Stomach (tissue), 9 donors: ENCODE data around the gene GAN. TPM values are rescaled to one million over a fixed set of nuclear protein-coding genes. Genes with fewer than 3 reads are reported as not detected.
A peak's percentile ranks its signal among the peaks of the same experiment; 100 is the strongest.
"Not testable (repeated sequence)": the region's sequence is repeated elsewhere in the genome, so short reads cannot be mapped to it uniquely, and the experiment has no call there.

Experiments
- DNase-seq, 2 donors: peaks; one replicate each; pipeline versions ENCODE4 v3.0.0 to v3.0.0-alpha.2; 2013 to 2019
- H3K27ac ChIP-seq, 5 donors: fragments of 200-600 bp in 4 of 5; sonication (generic) in 4 of 5; one replicate each; pipeline ENCODE4 v1.5.1; 2013 to 2019; ENCODE audit warnings: mild to moderate bottlenecking in 1 of 5, moderate library complexity in 1 of 5
- H3K27me3 ChIP-seq, 3 donors: fragments of 200-600 bp; sonication (generic); one replicate each; pipeline ENCODE4 v1.5.1; 2017 to 2019; ENCODE audit warnings: mixed run types in 1 of 3
- H3K36me3 ChIP-seq, 4 donors: fragments of 200-600 bp; sonication (generic); 1 replicate in 3 of 4; 2 replicates in 1 of 4; pipeline ENCODE4 v1.5.1; 2016 to 2019
- H3K4me1 ChIP-seq, 4 donors: fragments of 200-600 bp; sonication (generic); one replicate each; pipeline ENCODE4 v1.5.1; 2016 to 2019
- H3K4me3 ChIP-seq, 4 donors: fragments of 200-600 bp; sonication (generic) in 3 of 4; one replicate each; pipeline ENCODE4 v1.5.1; 2016 to 2019; ENCODE audit warnings: mild to moderate bottlenecking in 1 of 4
- H3K9me3 ChIP-seq, 4 donors: fragments of 200-600 bp; sonication (generic); one replicate each; pipeline ENCODE4 v1.5.1; 2016 to 2019
- CTCF ChIP-seq, 7 experiments: fragments of 450-650 bp in 4 of 7; fragments of 200-600 bp in 3 of 7; sonication (generic) in 3 of 7; IDR thresholded peaks; one replicate each; pipeline ENCODE4 v1.5.1; 2016 to 2019; ENCODE audit warnings: antibody characterized with exemption in 7 of 7, control low read depth in 2 of 7, mild to moderate bottlenecking in 1 of 7
- EP300 ChIP-seq: sonication (generic); formaldehyde crosslinking; IDR thresholded peaks from one replicate; pipeline ENCODE4 v1.6.1; 2017; ENCODE audit warnings: antibody characterized with exemption
- POLR2A ChIP-seq, 4 donors: fragments of 450-650 bp; IDR thresholded peaks; one replicate each; pipeline ENCODE4 v1.6.1; 2016; ENCODE audit warnings: antibody characterized with exemption in 4 of 4, control low read depth in 2 of 4, mild to moderate bottlenecking in 1 of 4, moderate library complexity in 1 of 4
- POLR2AphosphoS5 ChIP-seq, 3 donors: sonication (generic); formaldehyde crosslinking; IDR thresholded peaks; one replicate each; pipeline ENCODE4 v1.6.1; 2016; ENCODE audit warnings: antibody characterized with exemption in 3 of 3
- whole genome bisulfite sequencing, 5 donors: extraction: QIAGEN DNeasy Blood & Tissue Kit in 3 of 5; methylation state at CpG; one replicate each; pipeline versions ENCODE4 v1.1.5 to v1.1.7; 2013 to 2018; 5-methylcytosine and 5-hydroxymethylcytosine counted together
- intact Hi-C: fragments of 100-400 bp; cut with DNase I; formaldehyde crosslinking; loops from one replicate; pipeline ENCODE4 v1.15.1; 2023; ENCODE audit warnings: low total_unique reads
- polyA plus RNA-seq, 3 donors: library from polyadenylated mRNA; stranded (reverse); fragments of 200-250 nt; gene quantifications; one replicate each; pipeline ENCODE4 v1.2.3, GENCODE V29; 2013
- total RNA-seq, 5 donors: library from RNA; depleted of rRNA; stranded (reverse); fragments of >200 nt; gene quantifications; one replicate each; pipeline versions ENCODE4 v1.1.0 to v1.2.3, GENCODE V29; 2014 to 2016
- donor health status: healthy with polysubstance abuse.
- donor health status: Bipolar disorder and iron deficiency.
- donor health status: healthy.

Gene GAN
- total and polyA plus RNA-seq, 8 donors, result 0.56 to 38.5 (median 7.6) TPM

- DNase-seq, result no peak
- no peaks in the 10 kb centered on the region for H3K4me1 ChIP-seq
- TF ChIP-seq CTCF (IDR thresholded peaks at IDR 0.05) (no peak), POLR2AphosphoS5 (IDR thresholded peaks at IDR 0.05) (no peak), EP300 (no peak), POLR2A (IDR thresholded peaks at IDR 0.05) (no peak)
- intact Hi-C loops, result no loop called here
- H3K4me3 ChIP-seq, result no peak overlapping the region
- no peak overlapping the region for H3K27ac ChIP-seq
- peaks cover 0 to 5% (median 0%) of the 10 kb centered on the region in 4 donors for H3K9me3 ChIP-seq
- no peaks in the 10 kb centered on the region for H3K27me3 ChIP-seq
- 88 to 96% (median 93%) methylated on average over 9 of the region's 9 CpGs for WGBS, 5 donors
- no peaks in the 10 kb centered on the region for H3K36me3 ChIP-seq
Measured at GRCh38 chr16:81419806-81420205, 105.0 kb downstream of the GAN start.

- H3K36me3 ChIP-seq, result no peaks in the 10 kb centered on the region
- DNase-seq, result no peak
- peaks cover 0 to 5% (median 0%) of the 10 kb centered on the region in 4 donors for H3K9me3 ChIP-seq
- H3K27ac ChIP-seq, result no peak overlapping the region
- H3K4me3 ChIP-seq, result no peak overlapping the region
- H3K27me3 ChIP-seq, result no peaks in the 10 kb centered on the region
- intact Hi-C loops, result no loop called here
- TF ChIP-seq EP300 (no peak), POLR2AphosphoS5 (IDR thresholded peaks at IDR 0.05) (no peak), CTCF (IDR thresholded peaks at IDR 0.05) (no peak), POLR2A (IDR thresholded peaks at IDR 0.05) (no peak)
- H3K4me1 ChIP-seq, result no peaks in the 10 kb centered on the region
- 85 to 93% (median 89%) methylated on average over 2 of the region's 2 CpGs for WGBS, 5 donors
Measured at GRCh38 chr16:81421126-81421525, 106.4 kb downstream of the GAN start.

GRCh38 chr16:81421536-81421935 lies 106.8 kb downstream of the GAN start:
- Histone ChIP-seq H3K27ac (no peak overlapping the region), H3K4me1 (no peaks in the 10 kb centered on the region), H3K27me3 (no peaks in the 10 kb centered on the region), H3K4me3 (no peak overlapping the region), H3K36me3 (no peaks in the 10 kb centered on the region), H3K9me3 (peaks cover 0 to 5% (median 0%) of the 10 kb centered on the region in 4 donors)
- no peak for TF ChIP-seq POLR2A (IDR thresholded peaks at IDR 0.05)
- TF ChIP-seq CTCF (IDR thresholded peaks at IDR 0.05), result no peak
- TF ChIP-seq EP300, result no peak
- TF ChIP-seq POLR2AphosphoS5 (IDR thresholded peaks at IDR 0.05), result no peak
- WGBS, 5 donors, result 87 to 92% (median 91%) methylated on average over 11 of the region's 11 CpGs
- DNase-seq, result no peak
- intact Hi-C loops, result no loop called here

- H3K27ac ChIP-seq, intact Hi-C loops, H3K4me1 ChIP-seq, DNase-seq, H3K4me3 ChIP-seq, H3K9me3 ChIP-seq, H3K36me3 ChIP-seq, H3K27me3 ChIP-seq: not testable (repeated sequence)
- 94 to 97% (median 96%) methylated on average over 7 of the region's 7 CpGs for WGBS, 5 donors
Measured at GRCh38 chr16:81422153-81422552, 107.4 kb downstream of the GAN start.

GRCh38 chr16:81424771-81425170 lies 110.0 kb downstream of the GAN start:
- WGBS, 5 donors, result 3 to 22% (median 11%) methylated on average over 1 of the region's 1 CpG
- no peak overlapping the region for H3K4me3 ChIP-seq

More at GRCh38 chr16:81424771-81425170, 110.0 kb downstream of the GAN start:
- Histone ChIP-seq H3K27me3 (no peaks in the 10 kb centered on the region), H3K36me3 (no peaks in the 10 kb centered on the region), H3K4me1 (peaks cover 0 to 9% (median 3%) of the 10 kb centered on the region in 4 donors), H3K9me3 (peaks cover 0 to 5% (median 0%) of the 10 kb centered on the region in 4 donors), H3K27ac (no peak overlapping the region)
- intact Hi-C loops, result no loop called here
- DNase-seq, result no peak
- TF ChIP-seq POLR2AphosphoS5 (IDR thresholded peaks at IDR 0.05), result peak in 1 of 3 donors; percentile 6
- TF ChIP-seq POLR2A (IDR thresholded peaks at IDR 0.05), result no peak
